ENCODE measurements around the gene ST6GALNAC6. TPM values are rescaled to one million over a fixed set of nuclear protein-coding genes. Genes with fewer than 3 reads are reported as not detected.

Gene ST6GALNAC6
- total RNA-seq, 4 donors from 2014 or later, result 50.5 to 72.9 (median 65.6) TPM

GRCh38 chr9:127917603-127918002 is 18.2 kb upstream of the ST6GALNAC6 start:
- WGBS, 2 donors, result 50 to 57% methylated on average over 6 of the region's 6 CpGs
- no peak for DNase-seq (ENCODE audit: low spot score in 2 of 2)
- no peak for TF ChIP-seq POLR2A (IDR thresholded peaks at IDR 0.05)
- TF ChIP-seq CTCF (IDR thresholded peaks at IDR 0.05), result no peak
- intact Hi-C loops (cut with DNase I; ENCODE audit: low total_unique reads), result no loop called here
- H3K4me3 ChIP-seq (ENCODE audit: low read depth, poor library complexity, severe bottlenecking), result no peak overlapping the region

- intact Hi-C loops (cut with DNase I; ENCODE audit: low total_unique reads), result no loop called here
These were observed 17.5 kb upstream of the ST6GALNAC6 start, which contains the start of gene ST6GALNAC4 for GRCh38 chr9:127916720-127917581. TSS of gene ST6GALNAC4 (minus strand) at chr9:127917041. CDS start at chr9:127916419, 622 bp downstream.

GRCh38 chr9:127915801-127916719 is 16.7 kb upstream of the ST6GALNAC6 start:
- intact Hi-C loops (cut with DNase I; ENCODE audit: low total_unique reads), result no loop called here
- H3K4me3 ChIP-seq (ENCODE audit: low read depth, poor library complexity, severe bottlenecking), result peak overlapping the region; percentile 32
- 41 to 49% methylated on average over 27 of the region's 27 CpGs for WGBS, 2 donors
- TF ChIP-seq CTCF (IDR thresholded peaks at IDR 0.05) (no peak), POLR2A (IDR thresholded peaks at IDR 0.05) (no peak)
- DNase-seq (ENCODE audit: low spot score in 2 of 2), result no peak

More at GRCh38 chr9:127916720-127917581, 17.5 kb upstream of the ST6GALNAC6 start, which contains the start of gene ST6GALNAC4:
- TF ChIP-seq CTCF (IDR thresholded peaks at IDR 0.05) (no peak), POLR2A (IDR thresholded peaks at IDR 0.05) (no peak)
- DNase-seq (ENCODE audit: low spot score in 2 of 2), result peak; percentile 90 to 99
- H3K4me3 ChIP-seq (ENCODE audit: low read depth, poor library complexity, severe bottlenecking), result peak within 1 kb of the TSS; percentile 32
- WGBS, 2 donors, result 4 to 9% methylated on average over 18 to 39 of the region's 71 CpGs

GRCh38 chr9:127915325-127915752 is 15.9 kb upstream of the ST6GALNAC6 start:
- TF ChIP-seq POLR2A (IDR thresholded peaks at IDR 0.05) (no peak), CTCF (IDR thresholded peaks at IDR 0.05) (no peak)
- 52 to 84% methylated on average over 3 to 5 of the region's 5 CpGs for WGBS, 2 donors
- intact Hi-C loops (cut with DNase I; ENCODE audit: low total_unique reads), result no loop called here
- H3K4me3 ChIP-seq (ENCODE audit: low read depth, poor library complexity, severe bottlenecking), result no peak overlapping the region
- no peak for DNase-seq (ENCODE audit: low spot score in 2 of 2)

- no peak for DNase-seq (ENCODE audit: low spot score in 2 of 2)
- WGBS, 2 donors, result 92 to 94% methylated on average over 11 of the region's 11 CpGs
- intact Hi-C loops (cut with DNase I; ENCODE audit: low total_unique reads), result loop anchor here (5.0 kb wide), 1 partner anchor 126 kb away; the partner anchor contains the start of gene CDK9
- no peak overlapping the region for H3K4me3 ChIP-seq (ENCODE audit: low read depth, poor library complexity, severe bottlenecking)
- TF ChIP-seq CTCF (IDR thresholded peaks at IDR 0.05) (no peak), POLR2A (IDR thresholded peaks at IDR 0.05) (no peak)
These were observed 14.3 kb upstream of the ST6GALNAC6 start for GRCh38 chr9:127913682-127914081.

All from lower leg skin (tissue), 4 donors.